ENCODE results near the gene EGR2. TPM values are rescaled to one million over a fixed set of nuclear protein-coding genes. Genes with fewer than 3 reads are reported as not detected.
"Not testable (repeated sequence)": the region's sequence is repeated elsewhere in the genome, so short reads cannot be mapped to it uniquely, and the experiment has no call there.

EGR2 gene
- total and polyA plus RNA-seq, 3 donors from 2014 or later: 6.8 to 8.8 (median 6.8) TPM

DNA sequence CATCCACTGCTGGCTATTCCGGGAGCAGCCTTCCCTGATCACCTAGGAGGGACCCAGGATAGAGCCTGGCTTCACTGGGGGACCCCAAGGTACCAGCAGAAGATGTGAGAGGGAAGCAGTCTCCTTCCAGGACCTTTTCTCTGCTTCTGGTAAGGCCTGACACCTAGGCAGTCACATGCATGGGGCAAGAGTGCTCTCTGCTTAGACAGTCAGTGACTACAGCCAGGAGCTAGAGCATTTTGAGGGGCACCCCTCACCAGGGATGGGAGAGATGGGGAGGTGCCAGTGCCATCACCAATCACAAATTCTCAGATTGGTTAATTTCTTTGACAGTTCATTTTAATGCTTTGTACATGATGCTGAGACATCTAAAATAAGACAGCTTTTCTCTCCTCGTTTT is 25.6 kb downstream of the EGR2 start:
- TF ChIP-seq, protein P1, sequence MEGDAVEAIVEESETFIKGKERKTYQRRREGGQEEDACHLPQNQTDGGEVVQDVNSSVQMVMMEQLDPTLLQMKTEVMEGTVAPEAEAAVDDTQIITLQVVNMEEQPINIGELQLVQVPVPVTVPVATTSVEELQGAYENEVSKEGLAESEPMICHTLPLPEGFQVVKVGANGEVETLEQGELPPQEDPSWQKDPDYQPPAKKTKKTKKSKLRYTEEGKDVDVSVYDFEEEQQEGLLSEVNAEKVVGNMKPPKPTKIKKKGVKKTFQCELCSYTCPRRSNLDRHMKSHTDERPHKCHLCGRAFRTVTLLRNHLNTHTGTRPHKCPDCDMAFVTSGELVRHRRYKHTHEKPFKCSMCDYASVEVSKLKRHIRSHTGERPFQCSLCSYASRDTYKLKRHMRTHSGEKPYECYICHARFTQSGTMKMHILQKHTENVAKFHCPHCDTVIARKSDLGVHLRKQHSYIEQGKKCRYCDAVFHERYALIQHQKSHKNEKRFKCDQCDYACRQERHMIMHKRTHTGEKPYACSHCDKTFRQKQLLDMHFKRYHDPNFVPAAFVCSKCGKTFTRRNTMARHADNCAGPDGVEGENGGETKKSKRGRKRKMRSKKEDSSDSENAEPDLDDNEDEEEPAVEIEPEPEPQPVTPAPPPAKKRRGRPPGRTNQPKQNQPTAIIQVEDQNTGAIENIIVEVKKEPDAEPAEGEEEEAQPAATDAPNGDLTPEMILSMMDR (IDR thresholded peaks at IDR 0.05): no peak
- intact Hi-C loops (cut with DNase I; ENCODE audit: low total_unique reads): no loop called here
- DNase-seq: no peak
- Histone ChIP-seq H3K36me3 (ENCODE audit: low read depth, missing control alignments) (no peaks in the 10 kb centered on the region), H3K4me1 (peaks cover 14% of the 10 kb centered on the region), H3K4me3 (no peak overlapping the region), H3K27ac (peak overlapping the region in 1 of 2 donors; percentile 38), H3K27me3 (no peaks in the 10 kb centered on the region), H3K9me3 (no peaks in the 10 kb centered on the region)
- 80 to 83% methylated on average over 2 of the region's 2 CpGs for WGBS, 2 donors

DNA sequence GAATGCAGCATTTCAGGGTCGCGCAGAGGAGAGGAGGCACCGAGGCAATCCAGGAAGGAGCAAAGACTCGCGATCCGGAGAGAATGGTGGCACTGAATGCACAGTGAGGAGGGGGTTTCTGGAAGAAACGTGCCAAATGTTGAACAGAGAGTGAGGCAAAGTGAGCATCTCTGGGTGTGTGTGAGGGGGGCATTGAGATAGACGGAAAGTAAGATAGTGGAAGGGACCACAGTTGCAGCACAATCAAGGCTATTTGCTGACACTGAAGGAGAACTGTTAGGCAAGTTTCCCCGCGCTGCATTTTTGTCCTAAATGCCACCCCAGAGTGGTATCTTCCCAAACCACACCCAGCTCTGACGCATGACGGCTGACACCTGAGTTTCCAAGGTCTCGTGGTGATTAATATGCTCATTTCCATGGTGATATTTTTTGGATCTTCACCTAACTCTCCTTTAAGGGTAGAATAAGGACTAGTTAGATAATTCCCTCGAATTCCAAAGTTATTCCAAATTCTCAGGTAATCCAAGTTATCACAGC is 26.1 kb downstream of the EGR2 start:
- peak overlapping the region in 1 of 2 donors; percentile 38 for H3K27ac ChIP-seq
- no peaks in the 10 kb centered on the region for H3K9me3 ChIP-seq

DNA sequence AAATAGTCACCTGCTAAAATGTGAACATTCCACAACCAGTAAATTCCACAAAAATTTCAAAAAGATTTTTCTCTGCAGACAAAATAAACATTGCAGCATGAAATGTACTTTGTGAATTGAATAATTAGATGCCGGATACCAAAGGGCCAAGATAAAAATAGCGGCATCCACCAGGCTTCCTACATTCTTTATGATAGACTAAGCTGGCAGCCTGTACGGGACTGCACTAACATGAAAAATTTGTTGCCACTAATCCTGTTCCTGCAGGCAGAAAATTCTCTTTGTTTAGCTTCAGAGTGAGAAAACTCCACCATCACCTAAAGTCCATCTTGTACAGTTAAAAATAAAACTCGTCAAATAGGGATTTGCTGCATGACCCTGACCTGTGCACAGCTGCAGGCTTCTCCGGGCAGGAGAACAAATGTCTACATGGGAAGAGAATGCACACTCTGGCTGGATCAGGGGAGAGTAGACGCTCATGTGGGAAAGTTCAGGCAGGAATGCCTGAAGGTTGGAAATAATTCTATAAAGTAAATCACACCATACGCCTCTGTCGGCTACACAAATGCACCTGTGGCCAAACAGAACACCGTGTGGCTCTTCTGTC is 27.2 kb downstream of the EGR2 start:
- H3K9me3 ChIP-seq: no peaks in the 10 kb centered on the region
- DNase-seq: peak; percentile 31
- WGBS, 2 donors: 30 to 40% methylated on average over 9 of the region's 9 CpGs
- TF ChIP-seq POLR2A (IDR thresholded peaks at IDR 0.05): no peak
- TF ChIP-seq, protein P1 (IDR thresholded peaks at IDR 0.05): no peak
- peak overlapping the region in 1 of 2 donors; percentile 38 for H3K27ac ChIP-seq
- intact Hi-C loops (cut with DNase I; ENCODE audit: low total_unique reads): no loop called here
- H3K4me3 ChIP-seq: no peak overlapping the region
- no peaks in the 10 kb centered on the region for H3K36me3 ChIP-seq (ENCODE audit: low read depth, missing control alignments)
- no peaks in the 10 kb centered on the region for H3K27me3 ChIP-seq
- peaks cover 14% of the 10 kb centered on the region for H3K4me1 ChIP-seq

More for the DNA sequence above, 26.1 kb downstream of the EGR2 start:
- H3K27me3 ChIP-seq: no peaks in the 10 kb centered on the region
- H3K4me1 ChIP-seq: peaks cover 14% of the 10 kb centered on the region
- H3K36me3 ChIP-seq (ENCODE audit: low read depth, missing control alignments): no peaks in the 10 kb centered on the region
- 51 to 56% methylated on average over 14 of the region's 14 CpGs for WGBS, 2 donors
- no peak for DNase-seq
- no peak overlapping the region for H3K4me3 ChIP-seq
- intact Hi-C loops (cut with DNase I; ENCODE audit: low total_unique reads): no loop called here
- TF ChIP-seq POLR2A (IDR thresholded peaks at IDR 0.05): no peak
- TF ChIP-seq, protein P1 (IDR thresholded peaks at IDR 0.05): no peak

DNA sequence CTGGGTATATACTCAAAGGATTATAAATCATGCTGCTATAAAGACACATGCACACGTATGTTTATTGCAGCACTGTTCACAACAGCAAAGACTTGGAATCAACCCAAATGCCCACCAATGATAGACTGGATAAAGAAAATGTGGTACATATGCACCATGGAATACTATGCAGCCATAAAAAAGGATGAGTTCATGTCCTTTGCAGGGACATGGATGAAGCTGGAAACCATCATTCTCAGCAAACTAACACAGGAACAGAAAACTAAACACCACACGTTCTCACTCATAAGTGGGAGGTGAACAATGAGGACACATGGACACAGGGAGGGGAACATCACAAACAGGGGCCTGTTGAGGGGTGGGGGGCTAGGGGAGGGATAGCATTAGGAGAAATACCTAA is 27.9 kb downstream of the EGR2 start:
- H3K27me3 ChIP-seq; DNase-seq; H3K36me3 ChIP-seq (ENCODE audit: low read depth, missing control alignments); intact Hi-C loops (cut with DNase I; ENCODE audit: low total_unique reads); H3K27ac ChIP-seq; H3K4me3 ChIP-seq; H3K9me3 ChIP-seq: not testable (repeated sequence)
- WGBS, 2 donors: 73 to 76% methylated on average over 2 of the region's 2 CpGs
- H3K4me1 ChIP-seq: peaks cover 14% of the 10 kb centered on the region

DNA sequence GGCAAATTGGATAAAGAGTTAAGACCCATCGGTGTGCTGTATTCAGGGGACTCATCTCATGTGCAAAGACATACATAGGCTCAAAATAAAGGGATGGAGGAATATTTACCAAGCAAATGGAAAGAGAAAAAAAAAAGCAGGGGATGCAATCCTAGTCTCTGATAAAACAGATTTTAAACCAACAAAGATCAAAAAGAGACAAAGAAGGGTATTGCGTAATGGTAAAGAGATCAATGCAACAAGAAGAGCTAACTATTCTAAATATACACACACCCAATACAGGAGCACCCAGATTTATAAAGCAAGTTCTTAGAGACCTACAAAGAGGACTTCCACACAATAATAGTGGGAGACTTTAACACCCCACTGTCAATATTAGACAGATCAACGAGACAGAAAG is 31.6 kb downstream of the EGR2 start:
- H3K4me1 ChIP-seq; intact Hi-C loops (cut with DNase I; ENCODE audit: low total_unique reads); DNase-seq; H3K9me3 ChIP-seq; H3K27me3 ChIP-seq; H3K36me3 ChIP-seq (ENCODE audit: low read depth, missing control alignments); H3K4me3 ChIP-seq; H3K27ac ChIP-seq: not testable (repeated sequence)
- WGBS, 2 donors: 92 to 98% methylated on average over 3 of the region's 3 CpGs

Measured in testis (tissue), 3 donors.